Measurements from ENCODE around the gene PLCD1. TPM values are rescaled to one million over a fixed set of nuclear protein-coding genes. Genes with fewer than 3 reads are reported as not detected.

The PLCD1 gene
- total RNA-seq, 1 donor from 2014 or later: 8.5 TPM

GRCh38 chr3:38019658-38020341, 9.6 kb downstream of the PLCD1 start:
- intact Hi-C loops (cut with DNase I): no loop called here
- ATAC-seq (ENCODE audit: poor library complexity) (no peak), DNase-seq (no peak)

- intact Hi-C loops (cut with DNase I): no loop called here
- ATAC-seq (ENCODE audit: poor library complexity): no peak
- no peak for DNase-seq
Observed at GRCh38 chr3:38018296-38019266, 10.9 kb downstream of the PLCD1 start.

DNA sequence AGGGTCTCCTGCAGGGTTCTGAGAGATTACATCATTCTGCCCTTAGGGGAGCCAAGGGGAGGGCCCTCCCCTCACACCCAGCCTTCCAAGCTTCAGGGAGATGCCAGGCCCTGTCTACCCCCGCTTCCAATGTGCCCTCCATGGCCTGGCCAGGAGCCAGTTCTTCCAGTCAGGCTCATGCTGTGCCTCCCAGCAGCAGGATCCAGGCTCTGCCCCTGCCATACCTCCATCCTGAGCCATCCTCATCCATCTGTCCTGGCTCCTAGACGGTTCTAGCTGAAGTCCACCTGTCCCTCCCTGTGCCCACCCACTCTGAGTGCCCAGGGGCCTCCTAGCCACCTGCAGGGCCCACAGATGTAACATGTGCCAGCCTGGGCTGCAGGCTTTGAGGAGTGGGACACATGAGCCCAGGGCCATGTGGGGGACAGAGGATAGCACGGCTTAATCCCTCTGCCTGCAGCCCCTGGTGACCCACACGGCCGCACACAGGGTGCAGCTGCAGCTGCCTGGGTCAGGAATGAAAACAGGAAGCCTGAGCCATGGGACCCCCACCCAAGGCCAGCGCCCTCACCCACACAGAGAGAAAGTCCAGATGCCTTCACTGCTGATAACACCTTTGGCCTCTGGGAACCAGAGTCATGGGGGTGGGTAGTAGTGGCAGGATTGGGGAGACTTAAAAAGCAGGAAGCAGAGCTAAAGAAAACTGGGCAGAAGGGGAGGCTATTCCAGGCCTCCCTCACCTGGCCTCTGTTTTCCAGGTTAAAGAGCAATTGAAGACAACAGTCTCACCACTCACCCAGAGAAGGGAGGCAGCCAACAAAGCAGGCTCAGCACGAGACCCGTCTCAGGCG, 11.8 kb downstream of the PLCD1 start:
- no peak for DNase-seq
- intact Hi-C loops (cut with DNase I): no loop called here
- no peak for ATAC-seq (ENCODE audit: poor library complexity)

- intact Hi-C loops (cut with DNase I): no loop called here
- DNase-seq: no peak
Observed at GRCh38 chr3:38016847-38017444, 12.5 kb downstream of the PLCD1 start.

DNA sequence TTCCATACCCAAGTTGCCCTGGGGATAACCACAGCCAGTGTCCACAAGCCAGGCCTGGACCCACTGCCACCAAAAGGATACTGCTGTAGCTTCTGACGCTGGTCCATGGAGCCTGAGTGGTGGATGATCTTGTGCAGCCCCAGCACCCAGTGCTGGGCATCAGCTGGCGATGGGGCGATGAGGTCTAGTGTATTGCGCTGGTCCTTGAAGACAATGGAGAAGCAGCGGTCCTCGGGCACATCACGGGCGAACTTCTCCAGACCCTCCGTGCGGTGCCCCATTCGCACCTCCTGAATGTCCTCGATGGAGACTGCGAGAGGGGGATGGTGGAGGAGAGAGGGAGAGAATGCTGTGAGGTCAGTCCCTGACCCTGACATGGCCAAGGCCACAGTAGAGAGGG, 13.0 kb downstream of the PLCD1 start:
- no peak for ATAC-seq (ENCODE audit: poor library complexity)
- no peak for DNase-seq
- intact Hi-C loops (cut with DNase I): no loop called here

More at GRCh38 chr3:38016847-38017444, 12.5 kb downstream of the PLCD1 start:
- ATAC-seq (ENCODE audit: poor library complexity): no peak

DNA sequence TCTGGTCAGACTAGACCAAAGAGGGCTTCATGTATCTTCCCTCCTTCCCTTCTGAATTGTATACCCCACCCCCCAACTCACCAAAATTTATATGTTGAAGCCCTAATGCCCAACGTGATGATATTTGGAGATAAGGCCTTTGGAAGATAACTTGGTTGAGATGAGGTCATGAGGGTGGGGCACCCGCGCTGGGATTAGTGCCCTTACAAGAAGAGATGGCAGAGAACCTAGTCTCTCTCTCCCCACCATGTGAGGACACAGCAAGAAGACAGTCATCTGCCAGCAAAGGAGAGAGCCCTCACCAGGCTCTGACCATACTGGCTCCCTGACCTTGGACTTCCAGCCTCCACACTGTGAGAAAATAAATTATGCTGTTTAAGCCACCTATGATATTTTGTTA, 13.5 kb downstream of the PLCD1 start:
- ATAC-seq (ENCODE audit: poor library complexity) (no peak), DNase-seq (no peak)
- intact Hi-C loops (cut with DNase I): no loop called here

- intact Hi-C loops (cut with DNase I): no loop called here
- no peak for DNase-seq
Observed at GRCh38 chr3:38015485-38015884, 14.0 kb downstream of the PLCD1 start.

DNA sequence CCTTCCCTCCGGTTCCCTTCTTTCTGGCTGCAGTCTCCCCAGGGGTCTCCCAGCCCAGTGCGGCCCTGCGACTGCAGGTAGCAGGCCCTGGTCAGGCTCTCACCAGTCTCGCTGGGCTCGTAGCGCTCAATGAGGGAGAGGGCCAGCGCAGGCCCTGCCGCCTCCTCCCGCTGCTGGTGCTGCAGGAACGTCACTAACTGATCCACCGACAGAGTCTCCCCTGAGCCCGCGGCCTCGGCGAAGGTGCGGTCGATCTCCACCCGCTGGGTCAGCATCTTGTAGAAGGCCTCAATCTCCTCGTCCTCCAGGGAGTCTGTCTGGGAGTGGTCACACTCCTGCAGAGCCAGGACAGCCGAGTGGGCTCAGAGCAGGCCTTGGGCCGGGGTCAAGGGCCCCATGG, 18.3 kb downstream of the PLCD1 start:
- intact Hi-C loops (cut with DNase I): no loop called here
- DNase-seq: no peak
- no peak for ATAC-seq (ENCODE audit: poor library complexity)

More at GRCh38 chr3:38015485-38015884, 14.0 kb downstream of the PLCD1 start:
- ATAC-seq (ENCODE audit: poor library complexity): no peak

- DNase-seq (no peak), ATAC-seq (ENCODE audit: poor library complexity) (no peak)
- intact Hi-C loops (cut with DNase I): no loop called here
Observed at GRCh38 chr3:38009807-38010591, 19.4 kb downstream of the PLCD1 start.

DNA sequence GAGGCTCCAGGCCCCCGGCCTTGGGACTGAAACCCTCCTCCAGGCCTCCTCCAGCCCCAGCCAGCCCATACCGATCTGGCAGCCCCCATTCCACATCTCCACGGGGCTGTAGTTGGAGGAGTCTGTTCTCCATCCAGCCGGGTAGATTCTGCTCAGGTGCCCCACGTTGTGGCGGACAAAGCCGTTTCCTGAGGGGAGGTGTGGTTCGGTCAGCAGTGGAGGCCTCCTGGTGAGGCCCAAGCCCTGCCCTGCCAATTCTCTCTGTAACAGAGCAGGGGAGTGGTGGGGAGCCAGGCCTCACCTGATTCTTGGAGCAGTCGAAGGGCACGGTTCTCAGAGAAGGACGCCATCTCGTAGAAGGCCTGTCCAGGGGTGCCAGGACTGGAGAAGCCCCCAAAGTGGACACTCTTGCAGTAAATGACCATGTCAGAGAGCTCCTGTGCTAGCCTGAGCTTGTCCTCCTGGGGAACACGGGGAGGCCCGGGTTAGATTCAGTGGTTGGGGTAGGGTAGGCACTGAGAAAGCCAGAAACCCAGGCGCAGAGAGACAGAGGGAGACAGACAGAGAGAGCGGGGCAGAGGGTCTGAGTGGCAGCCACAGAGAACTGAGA, 20.4 kb downstream of the PLCD1 start:
- ATAC-seq (ENCODE audit: poor library complexity) (no peak), DNase-seq (no peak)
- intact Hi-C loops (cut with DNase I): no loop called here

DNA sequence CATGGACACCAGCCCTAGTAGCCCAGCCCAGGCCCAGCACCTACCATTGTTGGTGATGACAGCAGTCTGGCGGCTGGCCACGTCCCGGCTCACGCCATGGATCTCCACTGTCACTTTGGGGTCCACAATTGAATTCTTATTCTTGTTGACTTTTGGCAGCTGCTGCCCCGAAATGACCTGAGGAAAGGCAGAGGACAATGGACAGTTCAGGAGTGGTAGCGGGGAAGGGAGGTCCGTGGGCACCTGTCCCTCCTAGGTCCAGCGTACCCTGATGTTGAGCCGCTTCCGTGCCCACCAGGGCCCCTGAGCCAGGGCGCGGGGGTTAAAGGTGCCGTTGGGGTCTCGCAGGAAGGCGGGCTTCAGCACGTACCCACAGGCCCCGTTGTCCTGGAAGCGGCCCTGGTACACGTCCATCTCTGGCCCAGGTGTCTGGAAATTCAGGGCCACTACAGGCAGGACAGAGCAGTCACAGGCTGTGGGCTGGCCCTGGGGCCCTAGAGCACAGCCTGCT, 21.2 kb downstream of the PLCD1 start:
- DNase-seq (no peak), ATAC-seq (ENCODE audit: poor library complexity) (no peak)
- intact Hi-C loops (cut with DNase I): no loop called here

GRCh38 chr3:38007754-38008090, 21.7 kb downstream of the PLCD1 start:
- no peak for DNase-seq
- intact Hi-C loops (cut with DNase I): no loop called here
- no peak for ATAC-seq (ENCODE audit: poor library complexity)

- ATAC-seq (ENCODE audit: poor library complexity): no peak
- peak; percentile 45 for DNase-seq
- intact Hi-C loops (cut with DNase I): no loop called here
Observed at GRCh38 chr3:38006445-38006995, 22.9 kb downstream of the PLCD1 start.

- ATAC-seq (ENCODE audit: poor library complexity) (no peak), DNase-seq (no peak)
- intact Hi-C loops (cut with DNase I): no loop called here
Observed at GRCh38 chr3:38006031-38006430, 23.4 kb downstream of the PLCD1 start.

DNA sequence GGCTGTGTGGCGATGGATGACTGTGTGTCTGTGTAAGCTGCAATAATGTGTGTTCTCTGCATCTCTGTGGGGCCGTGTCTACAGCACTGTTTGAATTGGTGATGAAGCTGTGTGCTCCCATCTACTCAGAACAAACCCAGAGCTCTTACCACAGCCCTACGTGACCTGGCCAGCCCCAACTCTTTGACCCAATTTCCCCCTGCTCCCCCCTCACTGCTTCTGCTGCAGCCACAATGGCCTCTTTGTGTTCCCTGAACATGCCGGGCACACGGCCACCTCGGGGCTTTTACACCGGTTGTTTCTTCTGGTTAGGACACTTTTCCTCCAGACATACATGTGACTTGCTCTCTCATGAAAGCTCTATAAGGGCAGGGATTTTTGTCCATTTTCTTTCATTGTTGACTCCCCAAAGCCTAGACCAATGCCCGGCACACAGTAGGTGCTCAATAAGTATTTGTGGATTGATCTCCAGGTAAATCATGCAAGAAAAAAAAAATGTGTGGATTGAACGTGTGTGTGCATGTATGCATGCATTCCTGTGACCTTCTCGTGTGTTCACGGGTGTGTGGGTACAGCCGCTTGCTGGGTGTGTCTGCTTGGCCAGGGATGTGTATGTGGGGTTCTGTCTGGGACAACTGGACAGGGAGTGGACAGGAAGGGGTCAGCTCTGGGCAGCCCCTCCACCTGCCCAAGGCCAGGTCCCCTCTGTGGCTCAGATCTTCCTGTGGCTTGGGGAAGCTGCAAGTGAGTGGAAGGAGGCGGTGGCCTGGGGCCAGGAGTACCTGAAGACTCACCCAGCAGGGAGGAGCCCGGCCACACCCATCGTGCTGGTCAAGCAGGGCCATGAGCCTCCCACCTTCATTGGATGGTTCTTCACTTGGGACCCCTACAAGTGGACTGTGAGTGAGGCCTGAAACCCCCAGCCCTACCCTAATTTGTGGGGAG, 24.1 kb downstream of the PLCD1 start:
- DNase-seq (peak; percentile 88), ATAC-seq (ENCODE audit: poor library complexity) (peak; percentile 54)
- intact Hi-C loops (cut with DNase I): no loop called here

- DNase-seq (peak; percentile 88), ATAC-seq (ENCODE audit: poor library complexity) (peak; percentile 76)
- intact Hi-C loops (cut with DNase I): no loop called here
Observed at GRCh38 chr3:38004415-38005075, 24.9 kb downstream of the PLCD1 start.
